ENCODE measurements around the gene CACNG1.

- no peak for TF ChIP-seq POLR2A (IDR thresholded peaks at IDR 0.05; ENCODE audit: low read depth, low read length)
- no peak for TF ChIP-seq TAF1 (IDR thresholded peaks at IDR 0.05; ENCODE audit: borderline replicate concordance, low read depth, low read length)
These were observed 49.0 kb downstream of the CACNG1 start for GRCh38 chr17:67093348-67093747.
